Nephron (organoid): ENCODE results near the gene CALB2.
A peak's percentile ranks its signal among the peaks of the same experiment; 100 is the strongest.
"Not testable (repeated sequence)": the region's sequence is repeated elsewhere in the genome, so short reads cannot be mapped to it uniquely, and the experiment has no call there.

Experiments
- H3K27ac Mint-ChIP-seq, 3 experiments: 2 replicates each; pipeline ENCODE4 v1.8.0; 2020; ENCODE audit warnings: mixed read lengths in 3 of 3, mild to moderate bottlenecking in 2 of 3, moderate library complexity in 1 of 3
- H3K27me3 Mint-ChIP-seq: 2 replicates; pipeline ENCODE4 v1.8.0; 2021; ENCODE audit warnings: low read depth, mild to moderate bottlenecking, moderate library complexity, mixed read lengths
- H3K36me3 Mint-ChIP-seq: 2 replicates; pipeline ENCODE4 v1.8.0; 2020; ENCODE audit warnings: low read depth, mixed read lengths
- H3K4me1 Mint-ChIP-seq: 2 replicates; pipeline ENCODE4 v1.8.0; 2020; ENCODE audit warnings: mixed read lengths
- H3K4me3 Mint-ChIP-seq, 3 experiments: 2 replicates each; pipeline ENCODE4 v1.8.0; 2020; ENCODE audit warnings: mild to moderate bottlenecking in 3 of 3, mixed read lengths in 3 of 3, moderate library complexity in 2 of 3
- H3K9me3 Mint-ChIP-seq: 2 replicates; pipeline ENCODE4 v1.8.0; 2020; ENCODE audit warnings: mixed read lengths
- CTCF ChIP-seq, 3 experiments: fragments of 200-600 bp; sonication (generic); IDR thresholded peaks; one replicate each; pipeline ENCODE4 v1.5.0; 2021; ENCODE audit warnings: antibody characterized with exemption in 3 of 3; ENCODE audit not compliant: unreplicated experiment in 3 of 3

Gene CALB2

GRCh38 chr16:71358464-71358998 lies at the start of gene CALB2:
Gene CALB2, plus strand, starts transcription at chr16:71358723. Its CDS starts 70 bp downstream, at chr16:71358793.
- peak; percentile 97 to 99 (median 99) for TF ChIP-seq CTCF (IDR thresholded peaks at IDR 0.05; ENCODE audit: unreplicated experiment in 3 of 3)
- Mint-ChIP-seq H3K4me1 (no peaks in the 10 kb centered on the region), H3K4me3 (peak within 1 kb of the TSS; percentile 67 to 77 (median 74)), H3K9me3 (no peaks in the 10 kb centered on the region), H3K27me3 (peaks cover 82% of the 10 kb centered on the region), H3K27ac (no peak within 1 kb of the TSS), H3K36me3 (no peaks in the 10 kb centered on the region)

DNA sequence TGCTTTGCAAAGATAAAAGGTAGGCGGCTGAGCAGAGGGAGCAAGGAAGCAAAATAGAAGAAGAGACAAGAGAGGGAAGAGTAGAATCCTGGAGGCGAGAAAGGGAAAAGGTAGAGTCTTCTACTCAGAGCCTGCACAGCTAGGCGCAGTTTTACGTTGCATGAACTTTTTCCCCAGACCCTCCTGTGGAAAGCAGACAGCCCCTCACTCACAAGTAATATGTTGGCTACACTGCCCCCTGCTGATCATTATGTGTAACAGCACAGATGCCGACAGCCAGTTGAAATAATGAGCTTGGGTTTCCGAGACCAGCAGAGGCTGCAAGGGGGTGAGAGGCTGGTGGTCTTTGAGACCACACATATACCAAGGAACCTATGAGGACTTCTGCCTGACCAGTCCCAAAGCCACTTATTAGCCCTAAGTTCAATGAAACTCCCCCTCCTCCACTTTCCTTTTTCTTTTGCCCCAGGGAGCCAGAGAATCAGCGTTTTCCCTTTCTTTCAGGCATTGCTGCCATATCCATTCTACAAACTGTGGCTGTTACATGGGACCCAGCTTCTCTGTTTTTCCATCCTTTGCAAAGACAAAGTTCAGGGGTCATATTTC lies 46.9 kb upstream of the CALB2 start:
- Mint-ChIP-seq H3K27ac (no peak overlapping the region), H3K4me3 (no peak overlapping the region), H3K9me3 (no peaks in the 10 kb centered on the region), H3K27me3 (peaks cover 27% of the 10 kb centered on the region), H3K4me1 (no peaks in the 10 kb centered on the region), H3K36me3 (no peaks in the 10 kb centered on the region)
- TF ChIP-seq CTCF (IDR thresholded peaks at IDR 0.05; ENCODE audit: unreplicated experiment in 3 of 3), result peak; percentile 74 to 87 (median 77)

DNA sequence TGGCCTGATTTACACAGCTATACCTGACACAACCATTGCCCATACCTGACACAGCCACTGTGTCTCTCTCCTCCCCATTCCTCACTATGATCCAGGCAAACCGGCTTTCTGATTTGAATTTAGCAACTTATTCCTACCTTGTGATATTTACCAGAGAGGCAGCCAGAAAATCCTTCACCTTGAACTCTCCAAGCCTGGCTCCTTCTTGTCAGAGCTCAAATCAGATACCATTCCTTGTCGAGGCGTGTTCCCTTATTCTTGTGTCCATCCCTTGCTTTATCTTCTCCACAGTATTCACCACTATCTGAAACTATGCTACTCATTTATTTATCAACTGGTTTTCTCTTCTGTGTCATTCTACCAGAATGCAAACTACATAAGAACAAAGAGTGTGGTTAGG lies 44.9 kb upstream of the CALB2 start:
- H3K9me3 Mint-ChIP-seq, H3K4me1 Mint-ChIP-seq, H3K4me3 Mint-ChIP-seq, H3K27ac Mint-ChIP-seq, H3K36me3 Mint-ChIP-seq: not testable (repeated sequence)
- peaks cover 37% of the 10 kb centered on the region for H3K27me3 Mint-ChIP-seq

GRCh38 chr16:71315269-71315668 lies 43.3 kb upstream of the CALB2 start:
- H3K4me1 Mint-ChIP-seq, result no peaks in the 10 kb centered on the region
- no peak for TF ChIP-seq CTCF (IDR thresholded peaks at IDR 0.05; ENCODE audit: unreplicated experiment in 3 of 3)
- H3K36me3 Mint-ChIP-seq, result no peaks in the 10 kb centered on the region
- H3K9me3 Mint-ChIP-seq, result no peaks in the 10 kb centered on the region
- H3K4me3 Mint-ChIP-seq, result no peak overlapping the region
- H3K27ac Mint-ChIP-seq, result no peak overlapping the region
- H3K27me3 Mint-ChIP-seq, result peaks cover 35% of the 10 kb centered on the region

DNA sequence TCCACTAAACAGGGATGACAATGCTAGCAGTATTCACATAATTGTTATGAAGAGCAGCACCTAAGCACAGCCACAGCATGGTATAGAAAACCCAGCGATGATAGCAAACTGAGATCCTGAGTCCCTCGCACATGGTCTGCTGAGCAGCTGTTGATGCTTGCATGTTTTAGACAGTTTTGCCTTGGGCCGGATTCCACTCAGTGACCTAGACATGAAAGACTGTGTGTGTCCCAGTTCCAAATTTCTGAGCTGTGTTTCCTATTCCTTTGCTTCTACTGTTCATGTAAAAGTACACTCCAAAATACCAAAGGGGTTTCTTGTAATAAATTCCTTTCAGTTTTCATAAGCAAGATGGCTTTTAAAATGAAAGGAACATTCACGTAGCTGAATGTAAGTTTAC lies 38.5 kb upstream of the CALB2 start:
- H3K27ac Mint-ChIP-seq, result no peak overlapping the region
- H3K36me3 Mint-ChIP-seq, result no peaks in the 10 kb centered on the region
- no peaks in the 10 kb centered on the region for H3K4me1 Mint-ChIP-seq
- peaks cover 29% of the 10 kb centered on the region for H3K27me3 Mint-ChIP-seq
- H3K4me3 Mint-ChIP-seq, result no peak overlapping the region
- TF ChIP-seq CTCF (IDR thresholded peaks at IDR 0.05; ENCODE audit: unreplicated experiment in 3 of 3), result no peak
- H3K9me3 Mint-ChIP-seq, result no peaks in the 10 kb centered on the region

DNA sequence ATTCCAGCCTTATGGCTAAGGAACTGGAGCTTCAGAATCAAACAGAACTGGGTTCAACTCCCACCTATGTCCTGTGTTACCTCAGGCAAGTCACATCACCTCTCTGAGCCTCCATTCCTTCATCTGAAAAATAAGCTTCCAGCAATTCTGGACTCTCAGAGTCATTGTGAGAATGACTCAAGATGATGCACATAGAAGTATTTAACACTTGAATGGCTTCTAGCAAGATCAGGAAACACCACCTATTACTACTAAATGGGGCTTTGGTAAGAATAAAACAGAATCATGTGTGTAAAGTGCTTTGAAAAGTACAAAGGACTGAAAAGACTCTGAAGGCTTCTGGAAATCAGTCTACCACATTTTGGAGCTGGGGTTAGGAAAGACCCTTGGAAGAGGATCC lies 30.8 kb upstream of the CALB2 start:
- TF ChIP-seq CTCF (IDR thresholded peaks at IDR 0.05; ENCODE audit: unreplicated experiment in 3 of 3), result no peak
- Mint-ChIP-seq H3K27ac (no peak overlapping the region), H3K9me3 (peaks cover 4% of the 10 kb centered on the region), H3K4me3 (no peak overlapping the region), H3K4me1 (no peaks in the 10 kb centered on the region), H3K36me3 (no peaks in the 10 kb centered on the region), H3K27me3 (peaks cover 12% of the 10 kb centered on the region)
